ENCODE data around the gene ITGAL.

DNA sequence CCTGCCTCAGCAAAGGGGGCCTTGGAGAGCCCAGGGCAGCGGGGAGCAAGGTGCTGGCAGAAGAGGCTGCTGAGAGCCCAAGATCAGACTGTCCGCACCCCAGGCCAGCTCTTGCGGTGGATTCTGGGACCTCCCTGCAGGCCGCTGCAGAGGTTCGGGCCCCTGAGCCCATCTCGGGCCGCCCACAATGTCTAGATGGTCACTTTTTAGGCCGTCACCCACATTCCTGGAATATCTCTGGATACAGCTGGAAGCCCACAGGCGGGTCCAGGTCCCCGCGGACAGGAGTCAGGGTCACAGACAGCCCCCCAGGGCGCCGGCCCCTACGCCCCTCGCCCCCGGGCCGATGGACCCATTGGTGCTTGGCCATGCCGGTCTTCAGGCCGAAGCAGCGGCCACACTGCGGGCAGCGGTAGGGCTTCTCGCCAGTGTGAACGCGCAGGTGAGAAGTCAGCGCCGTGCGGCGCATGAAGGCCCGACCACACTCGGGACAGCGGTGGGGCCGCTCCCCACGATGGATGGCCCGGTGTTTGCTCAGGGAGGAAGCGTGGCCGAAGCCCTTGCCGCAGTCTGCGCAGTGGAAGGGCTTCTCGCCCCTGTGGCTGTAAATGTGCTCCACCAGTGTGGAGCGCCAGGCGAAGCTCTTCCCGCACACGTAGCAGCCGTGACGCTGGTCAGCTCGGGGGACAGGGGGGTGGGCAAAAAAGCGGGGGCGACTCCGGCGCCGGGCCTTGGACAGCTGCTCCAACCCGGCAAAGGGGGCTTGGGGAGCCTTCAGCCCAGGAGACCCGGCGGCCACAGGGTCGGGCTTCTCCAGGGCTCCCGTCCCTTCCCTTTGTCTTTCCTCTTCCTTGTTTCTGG lies 60.0 kb downstream of the ITGAL start:
- TF ChIP-seq, protein P1, sequence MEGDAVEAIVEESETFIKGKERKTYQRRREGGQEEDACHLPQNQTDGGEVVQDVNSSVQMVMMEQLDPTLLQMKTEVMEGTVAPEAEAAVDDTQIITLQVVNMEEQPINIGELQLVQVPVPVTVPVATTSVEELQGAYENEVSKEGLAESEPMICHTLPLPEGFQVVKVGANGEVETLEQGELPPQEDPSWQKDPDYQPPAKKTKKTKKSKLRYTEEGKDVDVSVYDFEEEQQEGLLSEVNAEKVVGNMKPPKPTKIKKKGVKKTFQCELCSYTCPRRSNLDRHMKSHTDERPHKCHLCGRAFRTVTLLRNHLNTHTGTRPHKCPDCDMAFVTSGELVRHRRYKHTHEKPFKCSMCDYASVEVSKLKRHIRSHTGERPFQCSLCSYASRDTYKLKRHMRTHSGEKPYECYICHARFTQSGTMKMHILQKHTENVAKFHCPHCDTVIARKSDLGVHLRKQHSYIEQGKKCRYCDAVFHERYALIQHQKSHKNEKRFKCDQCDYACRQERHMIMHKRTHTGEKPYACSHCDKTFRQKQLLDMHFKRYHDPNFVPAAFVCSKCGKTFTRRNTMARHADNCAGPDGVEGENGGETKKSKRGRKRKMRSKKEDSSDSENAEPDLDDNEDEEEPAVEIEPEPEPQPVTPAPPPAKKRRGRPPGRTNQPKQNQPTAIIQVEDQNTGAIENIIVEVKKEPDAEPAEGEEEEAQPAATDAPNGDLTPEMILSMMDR (IDR thresholded peaks at IDR 0.05; ENCODE audit: low read length) = no peak
- TF ChIP-seq EZH2 (IDR thresholded peaks at IDR 0.05; ENCODE audit: borderline replicate concordance, low read length) = no peak
